Thymus (tissue), 2 donors: ENCODE measurements around the gene FBXO24. TPM values are rescaled to one million over a fixed set of nuclear protein-coding genes. Genes with fewer than 3 reads are reported as not detected.

Experiments
- polyA plus RNA-seq: library from polyadenylated mRNA; stranded (reverse); fragments of 200-250 nt; gene quantifications from one replicate; pipeline ENCODE4 v1.2.3, GENCODE V29; 2013
- total RNA-seq: library from RNA; stranded (reverse); fragments of 120-200 nt; gene quantifications from one replicate; pipeline ENCODE4 v1.2.4, GENCODE V29; 2013
- donor health status: healthy.

The FBXO24 gene
- total and polyA plus RNA-seq, 2 donors, result 0.19 to 1.3 TPM

Other genes with a start within 250 kb of the FBXO24 start
- gene PILRB, start 228.2 kb upstream of the FBXO24 start, total RNA-seq, result 19.5 TPM
- 128 TPM for gene PILRB, start 228.2 kb upstream of the FBXO24 start, polyA plus RNA-seq
- 4.6 TPM for gene PILRA, start 212.8 kb upstream of the FBXO24 start, total RNA-seq
- gene PILRA, start 212.8 kb upstream of the FBXO24 start, polyA plus RNA-seq, result 12.2 TPM
- 4.8 TPM for gene ZCWPW1, start 157.6 kb upstream of the FBXO24 start, total RNA-seq
- 33.9 TPM for gene ZCWPW1, start 157.6 kb upstream of the FBXO24 start, polyA plus RNA-seq
- 32.0 TPM for gene MEPCE, start 156.5 kb upstream of the FBXO24 start, total RNA-seq
- gene MEPCE, start 156.5 kb upstream of the FBXO24 start, polyA plus RNA-seq, result 37.4 TPM
- gene PPP1R35, start 149.8 kb upstream of the FBXO24 start, total RNA-seq, result 91.1 TPM
- gene PPP1R35, start 149.8 kb upstream of the FBXO24 start, polyA plus RNA-seq, result 107 TPM
- 0.76 TPM for gene SPACDR, start 122.1 kb upstream of the FBXO24 start, total RNA-seq
- gene SPACDR, start 122.1 kb upstream of the FBXO24 start, polyA plus RNA-seq, result 2.4 TPM
- 37.4 TPM for gene TSC22D4, start 107.1 kb upstream of the FBXO24 start, total RNA-seq
- gene TSC22D4, start 107.1 kb upstream of the FBXO24 start, polyA plus RNA-seq, result 67.7 TPM
- gene NYAP1, start 102.4 kb upstream of the FBXO24 start, total RNA-seq, result 0.24 TPM
- 0.66 TPM for gene NYAP1, start 102.4 kb upstream of the FBXO24 start, polyA plus RNA-seq
- 7.4 TPM for gene AGFG2, start 47.1 kb upstream of the FBXO24 start, total RNA-seq
- 15.4 TPM for gene AGFG2, start 47.1 kb upstream of the FBXO24 start, polyA plus RNA-seq
- gene SAP25, start 12.4 kb upstream of the FBXO24 start, total RNA-seq, result 7.7 TPM
- 183 TPM for gene SAP25, start 12.4 kb upstream of the FBXO24 start, polyA plus RNA-seq
- gene LRCH4, start 199 bp upstream of the FBXO24 start, total RNA-seq, result 44.0 TPM
- 423 TPM for gene LRCH4, start 199 bp upstream of the FBXO24 start, polyA plus RNA-seq
- gene PCOLCE, start 16.0 kb downstream of the FBXO24 start, total RNA-seq, result 8.2 TPM
- 25.3 TPM for gene PCOLCE, start 16.0 kb downstream of the FBXO24 start, polyA plus RNA-seq
- 4.7 TPM for gene MOSPD3, start 26.2 kb downstream of the FBXO24 start, total RNA-seq
- gene MOSPD3, start 26.2 kb downstream of the FBXO24 start, polyA plus RNA-seq, result 21.6 TPM
- 0.80 TPM for gene TFR2, start 55.2 kb downstream of the FBXO24 start, total RNA-seq
- gene TFR2, start 55.2 kb downstream of the FBXO24 start, polyA plus RNA-seq, result 1.0 TPM
- gene ACTL6B, start 70.1 kb downstream of the FBXO24 start, total RNA-seq, result 0.05 TPM
- 0.18 TPM for gene ACTL6B, start 70.1 kb downstream of the FBXO24 start, polyA plus RNA-seq
- 45.8 TPM for gene GNB2, start 87.4 kb downstream of the FBXO24 start, total RNA-seq
- 130 TPM for gene GNB2, start 87.4 kb downstream of the FBXO24 start, polyA plus RNA-seq
- gene GIGYF1, start 107.9 kb downstream of the FBXO24 start, total RNA-seq, result 13.8 TPM
- gene GIGYF1, start 107.9 kb downstream of the FBXO24 start, polyA plus RNA-seq, result 60.1 TPM
- 35.4 TPM for gene POP7, start 119.8 kb downstream of the FBXO24 start, total RNA-seq
- gene POP7, start 119.8 kb downstream of the FBXO24 start, polyA plus RNA-seq, result 31.2 TPM
- gene EPO, start 134.1 kb downstream of the FBXO24 start, total RNA-seq, result 0.09 TPM
- 1.0 TPM for gene EPO, start 134.1 kb downstream of the FBXO24 start, polyA plus RNA-seq
- gene ZAN, start 147.3 kb downstream of the FBXO24 start, total RNA-seq, result 0.19 TPM
- 0.02 TPM for gene ZAN, start 147.3 kb downstream of the FBXO24 start, polyA plus RNA-seq
- gene EPHB4, start 241.2 kb downstream of the FBXO24 start, total RNA-seq, result 7.3 TPM
- gene EPHB4, start 241.2 kb downstream of the FBXO24 start, polyA plus RNA-seq, result 9.6 TPM